Measurements from ENCODE around the gene NCOA7.
A peak's percentile ranks its signal among the peaks of the same experiment; 100 is the strongest.
"Not testable (repeated sequence)": the region's sequence is repeated elsewhere in the genome, so short reads cannot be mapped to it uniquely, and the experiment has no call there.

The NCOA7 gene

GRCh38 chr6:125792680-125793079 is 1.9 kb downstream of the NCOA7 start:
- no peak for DNase-seq (ENCODE audit: low read depth)

- DNase-seq (ENCODE audit: low read depth): no peak
Observed at GRCh38 chr6:125793280-125793679, 2.5 kb downstream of the NCOA7 start.

- no peak for DNase-seq (ENCODE audit: low read depth)
Observed at GRCh38 chr6:125793863-125794262, 3.1 kb downstream of the NCOA7 start.

- DNase-seq (ENCODE audit: low read depth): no peak
Observed at GRCh38 chr6:125794342-125795137, 3.8 kb downstream of the NCOA7 start.

GRCh38 chr6:125795301-125795700 is 4.5 kb downstream of the NCOA7 start:
- no peak for DNase-seq (ENCODE audit: low read depth)

GRCh38 chr6:125797120-125797885 is 6.5 kb downstream of the NCOA7 start:
- DNase-seq (ENCODE audit: low read depth): no peak

- DNase-seq (ENCODE audit: low read depth): no peak
Observed at GRCh38 chr6:125797886-125798444, 7.2 kb downstream of the NCOA7 start.

- no peak for DNase-seq (ENCODE audit: low read depth)
Observed at GRCh38 chr6:125798734-125799508, 8.2 kb downstream of the NCOA7 start.

GRCh38 chr6:125802383-125802782 is 11.6 kb downstream of the NCOA7 start:
- no peak for DNase-seq (ENCODE audit: low read depth)

- no peak for DNase-seq (ENCODE audit: low read depth)
Observed at GRCh38 chr6:125802943-125803377, 12.2 kb downstream of the NCOA7 start.

- no peak for DNase-seq (ENCODE audit: low read depth)
Observed at GRCh38 chr6:125804264-125804663, 13.5 kb downstream of the NCOA7 start.

GRCh38 chr6:125804866-125805425 is 14.2 kb downstream of the NCOA7 start:
- not testable (repeated sequence) for DNase-seq (ENCODE audit: low read depth)

GRCh38 chr6:125806813-125807212 is 16.1 kb downstream of the NCOA7 start:
- no peak for DNase-seq (ENCODE audit: low read depth)

- no peak for DNase-seq (ENCODE audit: low read depth)
Observed at GRCh38 chr6:125807293-125807692, 16.5 kb downstream of the NCOA7 start.

- DNase-seq (ENCODE audit: low read depth): no peak
Observed at GRCh38 chr6:125808060-125808459, 17.3 kb downstream of the NCOA7 start.

- no peak for DNase-seq (ENCODE audit: low read depth)
Observed at GRCh38 chr6:125808591-125808990, 17.8 kb downstream of the NCOA7 start.

GRCh38 chr6:125809570-125810170 is 18.9 kb downstream of the NCOA7 start:
- DNase-seq (ENCODE audit: low read depth): no peak

- DNase-seq (ENCODE audit: low read depth): no peak
Observed at GRCh38 chr6:125810445-125810844, 19.7 kb downstream of the NCOA7 start.

GRCh38 chr6:125811259-125811658 is 20.5 kb downstream of the NCOA7 start:
- no peak for DNase-seq (ENCODE audit: low read depth)

GRCh38 chr6:125812394-125813292 is 21.9 kb downstream of the NCOA7 start:
- peak; percentile 83 for DNase-seq (ENCODE audit: low read depth)

Data from HS-5 (cell line).